Common myeloid progenitor, CD34-positive (primary cell): ENCODE measurements around the gene RTN3.

Experiments
- CTCF ChIA-PET: fragments of 350-600 bp; sonication (Branson Sonifier 250); formaldehyde crosslinking; loops from one replicate; lab custom pipeline; 2021; ENCODE audit warnings: antibody characterized with exemption; lab: Charles Lee
- POLR2A ChIA-PET: fragments of 350-600 bp; sonication (Branson Sonifier 250); formaldehyde crosslinking; loops from one replicate; lab custom pipeline; 2021; ENCODE audit warnings: antibody characterized with exemption; lab: Charles Lee
- DNase-seq, 3 donors: peaks; one replicate each; pipeline versions ENCODE4 v3.0.0 to v3.0.0-alpha.2; 2013
- H3K27ac ChIP-seq, 2 experiments: 1 replicate in 1 of 2; 2 replicates in 1 of 2; pipeline ENCODE4 v1.7.0; 2013; ENCODE audit warnings: inconsistent platforms in 2 of 2, low read length in 2 of 2, mild to moderate bottlenecking in 2 of 2, low read depth in 1 of 2, moderate library complexity in 1 of 2; ENCODE audit not compliant: severe bottlenecking in 2 of 2, insufficient read depth in 1 of 2, poor library complexity in 1 of 2
- H3K27me3 ChIP-seq, 5 experiments: replicated peaks in 2 of 5; 1 replicate in 3 of 5; 2 replicates in 2 of 5; pipeline versions ENCODE4 v1.6.1 to v1.7.0; 2013; ENCODE audit warnings: low read length in 4 of 5, mild to moderate bottlenecking in 2 of 5, moderate library complexity in 2 of 5, inconsistent platforms in 1 of 5; ENCODE audit not compliant: insufficient read depth in 5 of 5, control insufficient read depth in 4 of 5
- H3K36me3 ChIP-seq, 4 experiments: 1 replicate in 2 of 4; 2 replicates in 2 of 4; pipeline versions ENCODE4 v1.6.1 to v1.7.0; 2013; ENCODE audit warnings: low read length in 3 of 4, control low read depth in 1 of 4, mild to moderate bottlenecking in 1 of 4; ENCODE audit not compliant: control insufficient read depth in 4 of 4, insufficient read depth in 4 of 4
- H3K4me1 ChIP-seq, 4 experiments: 1 replicate in 3 of 4; 2 replicates in 1 of 4; pipeline versions ENCODE4 v1.6.1 to v1.7.1; 2013; ENCODE audit warnings: low read length in 3 of 4, mild to moderate bottlenecking in 3 of 4, control low read depth in 1 of 4, inconsistent platforms in 1 of 4, moderate library complexity in 1 of 4; ENCODE audit not compliant: control insufficient read depth in 4 of 4, insufficient read depth in 4 of 4; ENCODE audit errors: control extremely low read depth in 1 of 4
- H3K4me3 ChIP-seq, 7 experiments: 1 replicate in 4 of 7; 2 replicates in 3 of 7; pipeline versions ENCODE4 v1.5.1 to v1.7.0; 2013; ENCODE audit warnings: mild to moderate bottlenecking in 7 of 7, low read length in 6 of 7, moderate library complexity in 6 of 7, inconsistent platforms in 2 of 7, low read depth in 2 of 7, control low read depth in 1 of 7; ENCODE audit not compliant: insufficient read depth in 4 of 7, control insufficient read depth in 1 of 7; ENCODE audit errors: extremely low read depth in 1 of 7
- H3K9me3 ChIP-seq, 5 experiments: 1 replicate in 4 of 5; 2 replicates in 1 of 5; pipeline versions ENCODE4 v1.6.1 to v1.7.1; 2013; ENCODE audit warnings: low read length in 4 of 5, mild to moderate bottlenecking in 2 of 5, inconsistent platforms in 1 of 5, low read depth in 1 of 5, moderate library complexity in 1 of 5; ENCODE audit not compliant: control insufficient read depth in 4 of 5, insufficient read depth in 2 of 5; ENCODE audit errors: control extremely low read depth in 1 of 5
- WGBS: methylation state at CpG from one replicate; pipeline ENCODE4 v1.1.5; 2013; ENCODE audit not compliant: insufficient coverage; 5-methylcytosine and 5-hydroxymethylcytosine counted together

The RTN3 gene

DNA sequence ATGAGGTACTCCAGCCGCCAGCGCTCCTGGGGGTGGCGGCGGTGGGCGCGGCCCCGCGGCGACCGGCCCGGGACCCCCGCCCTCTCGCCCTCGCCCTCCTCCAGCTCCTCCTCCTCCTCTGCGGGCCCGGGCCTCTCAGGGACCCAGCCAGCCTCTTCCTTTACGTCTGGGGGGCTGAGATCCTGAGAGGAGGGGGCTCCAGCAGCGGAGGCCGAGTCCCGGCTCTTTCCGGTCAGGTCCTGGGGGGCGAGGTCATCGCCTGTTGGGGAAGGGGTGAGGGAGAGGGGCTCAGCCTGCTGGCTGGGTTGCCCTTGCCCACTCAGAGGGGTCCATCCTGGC, 83.0 kb downstream of the RTN3 start:
- DNase-seq = no peak
- no peak overlapping the region for H3K4me3 ChIP-seq
- no peak overlapping the region for H3K27ac ChIP-seq
- no peaks in the 10 kb centered on the region for H3K9me3 ChIP-seq
- ChIA-PET POLR2A (no interaction called here), CTCF (interaction anchor here (1.0 kb wide), 1 partner anchor 73 kb away, joined by 4 read pairs; no protein-coding TSS in a partner anchor)
- peaks cover 0 to 24% (median 17%) of the 10 kb centered on the region in 4 experiments for H3K4me1 ChIP-seq
- H3K27me3 ChIP-seq = no peaks in the 10 kb centered on the region
- WGBS = 94% methylated on average over 17 of the region's 23 CpGs
- peaks cover 5 to 47% (median 28%) of the 10 kb centered on the region in 4 experiments for H3K36me3 ChIP-seq

DNA sequence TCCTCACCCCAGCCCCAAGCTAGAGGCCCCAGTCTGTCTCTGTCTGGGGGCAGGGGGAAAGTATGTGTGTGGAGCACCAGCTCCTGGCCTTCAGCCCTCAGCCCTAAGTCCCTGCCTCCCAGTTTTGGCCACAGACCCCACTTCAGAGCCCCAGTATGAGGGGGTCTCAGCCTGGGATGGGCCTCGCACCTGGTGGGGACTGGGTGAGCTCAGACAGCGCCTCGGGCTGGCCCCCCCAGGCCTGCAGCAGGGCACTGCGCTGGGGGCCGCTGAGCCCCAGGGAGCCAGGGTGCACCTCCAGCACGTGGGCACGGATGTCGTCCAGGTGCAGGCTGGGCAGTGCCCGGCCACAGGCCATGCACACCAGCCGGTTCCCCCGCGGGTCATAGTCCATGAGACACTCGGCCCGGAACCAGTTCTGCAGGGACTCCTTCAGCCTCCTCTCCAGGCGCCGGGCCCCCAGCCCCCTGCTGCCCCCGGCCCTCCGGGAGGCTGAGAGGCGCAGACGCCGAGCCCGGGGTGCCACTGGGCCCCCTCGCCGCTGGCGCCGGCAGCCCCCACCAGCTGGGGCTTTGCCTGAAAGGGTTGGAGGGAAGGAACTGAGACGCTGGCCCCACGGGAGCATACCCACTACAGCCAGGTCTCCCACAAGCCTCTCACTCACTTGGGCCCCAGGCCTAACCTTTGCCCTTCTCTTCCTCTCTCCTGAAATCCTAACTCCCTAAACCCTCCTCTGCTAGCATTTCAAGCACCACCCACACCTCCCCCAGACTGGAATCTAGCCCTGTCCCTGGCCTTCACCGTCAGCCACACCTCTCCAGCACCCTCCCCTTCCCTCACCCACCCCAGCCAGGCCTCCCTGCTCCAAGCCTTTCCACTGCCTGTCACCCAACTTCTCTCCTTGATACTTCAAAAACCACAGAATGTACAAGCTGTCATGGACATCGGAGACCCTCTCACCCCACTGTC, 83.7 kb downstream of the RTN3 start:
- Histone ChIP-seq H3K9me3 (no peaks in the 10 kb centered on the region), H3K4me3 (no peak overlapping the region), H3K27me3 (peaks cover 0 to 4% (median 3%) of the 10 kb centered on the region in 5 experiments), H3K27ac (no peak overlapping the region), H3K36me3 (peaks cover 3 to 45% (median 26%) of the 10 kb centered on the region in 4 experiments), H3K4me1 (peaks cover 0 to 30% (median 23%) of the 10 kb centered on the region in 4 experiments)
- no peak for DNase-seq
- ChIA-PET POLR2A (no interaction called here), CTCF (interaction anchor here (1.0 to 4.1 kb wide), 3 partner anchors 24 to 72 kb away, joined by 3 to 21 read pairs (median 4); no protein-coding TSS in a partner anchor)
- 97% methylated on average over 25 of the region's 30 CpGs for WGBS

DNA sequence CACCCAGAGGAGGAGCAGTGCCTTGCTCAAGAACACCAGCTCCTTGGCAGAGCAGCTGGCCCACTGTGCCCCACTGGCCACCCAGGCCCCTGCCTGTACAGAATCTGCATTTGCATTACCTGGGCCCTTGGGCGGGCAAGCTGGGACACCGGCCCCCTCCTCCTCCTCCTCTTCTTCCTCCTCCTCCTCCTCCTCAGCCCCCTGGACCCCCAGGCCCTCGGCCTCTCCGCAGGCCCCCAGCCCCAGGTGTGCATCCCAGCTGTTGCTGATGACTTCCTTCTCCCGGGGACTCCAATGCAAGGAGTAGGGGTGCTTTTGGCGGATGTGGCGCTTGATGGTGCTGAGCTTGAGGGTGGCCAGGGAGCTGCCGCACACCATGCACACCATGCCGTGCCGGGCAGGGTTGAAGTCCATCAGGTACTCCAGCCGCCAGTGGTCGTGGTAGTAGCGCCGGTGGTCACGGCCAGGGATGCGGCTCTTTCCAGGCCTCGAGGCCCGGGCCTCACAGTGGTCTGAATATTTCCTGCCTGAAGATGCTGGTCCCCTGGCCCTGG, 84.5 kb downstream of the RTN3 start:
- 88% methylated on average over 14 of the region's 18 CpGs for WGBS
- Histone ChIP-seq H3K27ac (no peak overlapping the region), H3K27me3 (peaks cover 0 to 12% (median 6%) of the 10 kb centered on the region in 5 experiments), H3K4me1 (peaks cover 0 to 31% (median 26%) of the 10 kb centered on the region in 4 experiments), H3K4me3 (no peak overlapping the region), H3K9me3 (no peaks in the 10 kb centered on the region), H3K36me3 (peaks cover 2 to 37% (median 20%) of the 10 kb centered on the region in 4 experiments)
- DNase-seq = no peak
- ChIA-PET CTCF (interaction anchor here (0.8 to 4.1 kb wide), 5 partner anchors 9 to 184 kb away, joined by 3 to 21 read pairs (median 3); no protein-coding TSS in a partner anchor), POLR2A (no interaction called here)

DNA sequence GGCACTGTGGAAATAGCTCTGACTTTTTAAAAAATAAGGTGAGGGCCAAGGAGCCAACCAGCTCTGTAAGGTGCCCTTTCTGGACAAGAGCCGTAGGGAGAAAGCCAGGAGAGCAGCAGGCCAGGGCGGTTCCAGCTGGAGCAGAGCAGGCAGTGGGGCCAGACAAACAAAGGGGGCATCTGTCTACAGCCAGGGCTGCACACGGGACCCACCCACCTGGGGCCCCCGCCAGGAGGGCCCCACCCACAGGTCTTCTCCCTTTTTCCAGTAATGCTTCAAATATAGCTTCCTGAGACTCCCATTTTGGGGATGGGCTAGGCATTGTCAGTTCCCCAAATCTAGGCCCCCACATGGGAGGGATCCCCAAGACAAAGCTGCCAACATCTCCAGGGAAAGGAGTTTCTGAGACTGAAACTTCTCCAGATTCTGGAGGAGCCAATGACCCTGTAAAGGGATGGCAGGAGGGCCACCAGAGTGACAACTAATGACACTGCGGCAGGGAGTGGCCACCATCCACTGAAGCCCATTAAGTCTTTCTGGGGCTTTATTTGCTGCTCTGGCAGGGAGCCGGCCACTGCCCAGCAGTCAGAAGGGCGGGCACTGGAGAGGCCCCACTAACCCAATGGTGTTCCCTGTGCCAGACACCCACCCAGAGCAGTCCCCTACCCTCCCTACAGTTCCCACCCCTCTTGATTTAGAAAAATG, 85.4 kb downstream of the RTN3 start:
- Histone ChIP-seq H3K36me3 (peaks cover 2 to 29% (median 18%) of the 10 kb centered on the region in 4 experiments), H3K4me1 (peaks cover 0 to 31% (median 26%) of the 10 kb centered on the region in 4 experiments), H3K27me3 (peaks cover 0 to 19% (median 13%) of the 10 kb centered on the region in 5 experiments), H3K9me3 (no peaks in the 10 kb centered on the region), H3K4me3 (peak overlapping the region in 4 of 7 experiments; percentile 84 to 93 (median 89)), H3K27ac (no peak overlapping the region)
- CTCF ChIA-PET = interaction anchor here (0.8 to 4.1 kb wide), 7 partner anchors 8 to 383 kb away, joined by 3 to 21 read pairs (median 3); no protein-coding TSS in a partner anchor
- WGBS = 94% methylated on average over 5 of the region's 7 CpGs
- no peak for DNase-seq
- POLR2A ChIA-PET = no interaction called here

DNA sequence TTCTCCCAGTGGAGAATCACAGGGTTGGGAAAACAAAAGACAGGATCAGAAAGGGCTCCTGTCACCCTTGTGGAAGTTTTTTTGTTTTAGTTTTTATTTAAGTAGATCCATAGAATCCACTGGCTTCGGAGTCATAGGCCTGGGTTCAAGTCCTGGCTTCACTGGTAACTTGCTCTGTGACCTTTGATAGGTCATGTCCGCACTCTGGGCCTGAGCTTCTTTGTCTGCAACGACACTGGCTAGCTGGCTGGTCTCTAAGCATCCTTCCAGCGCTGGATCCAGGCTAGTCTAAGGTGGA, 85.9 kb downstream of the RTN3 start:
- H3K4me1 ChIP-seq = peaks cover 0 to 31% (median 26%) of the 10 kb centered on the region in 4 experiments
- H3K27ac ChIP-seq = peak overlapping the region; percentile 40 to 81
- peak overlapping the region; percentile 60 to 93 (median 87) for H3K4me3 ChIP-seq
- H3K27me3 ChIP-seq = peaks cover 0 to 23% (median 16%) of the 10 kb centered on the region in 5 experiments
- no peaks in the 10 kb centered on the region for H3K9me3 ChIP-seq
- no peak for DNase-seq
- ChIA-PET CTCF (interaction anchor here (0.8 to 4.1 kb wide), 12 partner anchors 16 to 382 kb away, joined by 3 to 21 read pairs (median 4); no protein-coding TSS in a partner anchor), POLR2A (no interaction called here)
- WGBS = 27% methylated on average over 4 of the region's 4 CpGs
- peaks cover 2 to 25% (median 16%) of the 10 kb centered on the region in 4 experiments for H3K36me3 ChIP-seq

DNA sequence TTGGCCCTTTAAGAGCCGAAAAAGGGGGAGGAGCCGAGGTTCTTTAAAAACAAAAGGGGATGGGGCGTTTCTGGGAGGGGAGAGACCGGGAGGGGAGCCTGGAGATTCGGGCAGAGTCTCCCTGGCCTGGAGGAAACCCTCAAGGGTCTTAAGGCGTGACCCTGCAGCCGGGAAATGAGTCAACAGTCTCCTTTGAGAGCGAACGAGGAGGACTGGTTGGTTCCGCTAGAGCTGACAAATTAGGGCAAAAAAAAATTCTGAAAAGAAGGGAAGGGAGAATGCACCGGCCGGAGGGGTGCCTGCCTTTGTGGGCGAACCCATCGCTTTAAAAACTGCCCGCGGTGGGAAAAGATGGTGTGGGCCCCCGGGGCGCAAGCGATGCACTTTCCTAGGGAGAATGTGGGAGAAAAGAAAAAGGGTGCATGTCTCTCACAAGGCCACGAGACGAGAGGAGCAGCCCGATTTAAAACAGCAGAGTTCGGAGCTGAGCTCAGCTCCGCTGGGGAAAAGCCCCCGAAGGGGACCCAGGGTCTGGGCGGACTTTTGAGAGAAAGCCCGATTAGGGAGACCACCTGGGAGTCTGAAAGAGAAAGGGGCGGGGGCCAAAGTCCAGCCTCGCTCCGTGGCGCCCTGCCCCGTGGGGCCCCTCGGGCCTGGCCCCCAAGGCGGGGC, 86.4 kb downstream of the RTN3 start:
- Histone ChIP-seq H3K27me3 (peaks cover 0 to 27% (median 16%) of the 10 kb centered on the region in 5 experiments), H3K4me1 (peaks cover 0 to 31% (median 26%) of the 10 kb centered on the region in 4 experiments), H3K27ac (peak overlapping the region; percentile 40 to 81), H3K4me3 (peak overlapping the region; percentile 60 to 93 (median 87)), H3K36me3 (peaks cover 2 to 21% (median 14%) of the 10 kb centered on the region in 4 experiments), H3K9me3 (no peaks in the 10 kb centered on the region)
- WGBS = under 1% methylated on average over 31 of the region's 34 CpGs
- ChIA-PET CTCF (interaction anchor here (0.6 to 4.1 kb wide), 14 partner anchors 16 to 228 kb away, joined by 3 to 21 read pairs (median 4); no protein-coding TSS in a partner anchor), POLR2A (interaction anchor here (1.0 kb wide), 1 partner anchor 175 kb away, joined by 4 read pairs; no protein-coding TSS in a partner anchor)
- DNase-seq = peak; percentile 68 to 81 (median 75)
